ENCODE data around the gene MAN1A1. TPM values are rescaled to one million over a fixed set of nuclear protein-coding genes. Genes with fewer than 3 reads are reported as not detected.

MAN1A1 gene
- total RNA-seq, 1 donor, result 175 TPM

GRCh38 chr6:119215885-119216590 lies 133.5 kb downstream of the MAN1A1 start:
- no peak overlapping the region for H3K4me3 ChIP-seq (ENCODE audit: low read depth, low read length)
- TF ChIP-seq CTCF (IDR thresholded peaks at IDR 0.05; ENCODE audit: insufficient read depth, low read length), result no peak
- DNase-seq (ENCODE audit: low read depth), result no peak

GRCh38 chr6:119215309-119215708 lies 134.3 kb downstream of the MAN1A1 start:
- no peak for DNase-seq (ENCODE audit: low read depth)
- no peak overlapping the region for H3K4me3 ChIP-seq (ENCODE audit: low read depth, low read length)
- no peak for TF ChIP-seq CTCF (IDR thresholded peaks at IDR 0.05; ENCODE audit: insufficient read depth, low read length)

- no peak for TF ChIP-seq CTCF (IDR thresholded peaks at IDR 0.05; ENCODE audit: insufficient read depth, low read length)
- H3K4me3 ChIP-seq (ENCODE audit: low read depth, low read length), result no peak overlapping the region
- peak; percentile 10 for DNase-seq (ENCODE audit: low read depth)
Measured at GRCh38 chr6:119210596-119210995, 139.0 kb downstream of the MAN1A1 start.

- no peak overlapping the region for H3K4me3 ChIP-seq (ENCODE audit: low read depth, low read length)
- no peak for TF ChIP-seq CTCF (IDR thresholded peaks at IDR 0.05; ENCODE audit: insufficient read depth, low read length)
- DNase-seq (ENCODE audit: low read depth), result peak; percentile 30
Measured at GRCh38 chr6:119209452-119210205, 139.9 kb downstream of the MAN1A1 start.

- H3K4me3 ChIP-seq (ENCODE audit: low read depth, low read length), result no peak overlapping the region
- TF ChIP-seq CTCF (IDR thresholded peaks at IDR 0.05; ENCODE audit: insufficient read depth, low read length), result no peak
- peak; percentile 74 for DNase-seq (ENCODE audit: low read depth)
Measured at GRCh38 chr6:119207971-119208725, 141.4 kb downstream of the MAN1A1 start.

GRCh38 chr6:119207327-119207726 lies 142.2 kb downstream of the MAN1A1 start:
- TF ChIP-seq CTCF (IDR thresholded peaks at IDR 0.05; ENCODE audit: insufficient read depth, low read length), result no peak
- no peak for DNase-seq (ENCODE audit: low read depth)
- no peak overlapping the region for H3K4me3 ChIP-seq (ENCODE audit: low read depth, low read length)

All from fibroblast of the aortic adventitia (primary cell).